Breast epithelium (tissue), 4 donors: ENCODE measurements around the gene ZNF180. TPM values are rescaled to one million over a fixed set of nuclear protein-coding genes. Genes with fewer than 3 reads are reported as not detected.
"Not testable (repeated sequence)": the region's sequence is repeated elsewhere in the genome, so short reads cannot be mapped to it uniquely, and the experiment has no call there.

Source experiments
- DNase-seq, 2 donors: peaks; one replicate each; pipeline ENCODE4 v3.0.0-alpha.2; 2019; ENCODE audit warnings: low spot score in 2 of 2
- H3K27ac ChIP-seq, 2 donors: fragments of 200-600 bp; sonication (generic) in 1 of 2; one replicate each; pipeline ENCODE4 v1.5.1; 2016 to 2019; ENCODE audit warnings: mild to moderate bottlenecking in 1 of 2
- H3K27me3 ChIP-seq, 2 donors: fragments of 200-600 bp; sonication (generic) in 1 of 2; one replicate each; pipeline versions ENCODE4 v1.5.1 to v1.6.0; 2017 to 2019; ENCODE audit warnings: control low read depth in 1 of 2, mild to moderate bottlenecking in 1 of 2
- H3K36me3 ChIP-seq: fragments of 200-600 bp; one replicate; pipeline ENCODE4 v1.5.1; 2019
- H3K4me1 ChIP-seq, 2 donors: fragments of 200-600 bp; sonication (generic); one replicate each; pipeline ENCODE4 v1.5.1; 2016 to 2019; ENCODE audit warnings: control low read depth in 1 of 2
- H3K4me3 ChIP-seq, 3 donors: fragments of 200-600 bp; sonication (generic); 1 replicate in 2 of 3; 2 replicates in 1 of 3; pipeline ENCODE4 v1.5.1; 2016 to 2019; ENCODE audit warnings: mild to moderate bottlenecking in 3 of 3, moderate library complexity in 2 of 3
- H3K9me3 ChIP-seq, 2 donors: fragments of 200-600 bp; sonication (generic) in 1 of 2; one replicate each; pipeline ENCODE4 v1.5.1; 2016 to 2019; ENCODE audit warnings: control low read depth in 1 of 2
- CTCF ChIP-seq, 3 donors: fragments of 450-650 bp; IDR thresholded peaks; one replicate each; pipeline ENCODE4 v1.5.1; 2016 to 2017; ENCODE audit warnings: antibody characterized with exemption in 3 of 3, mild to moderate bottlenecking in 3 of 3, moderate library complexity in 3 of 3
- POLR2A ChIP-seq: fragments of 450-650 bp; IDR thresholded peaks from one replicate; pipeline ENCODE4 v1.6.1; 2016; ENCODE audit warnings: antibody characterized with exemption, mild to moderate bottlenecking, moderate library complexity
- POLR2AphosphoS5 ChIP-seq, 3 donors: sonication (generic); formaldehyde crosslinking; IDR thresholded peaks; one replicate each; pipeline ENCODE4 v1.6.1; 2017; ENCODE audit warnings: antibody characterized with exemption in 3 of 3
- intact Hi-C: fragments of 100-400 bp; cut with DNase I; formaldehyde crosslinking; loops from one replicate; pipeline ENCODE4 v1.15.1; 2023; ENCODE audit warnings: low total_unique reads
- total RNA-seq, 3 donors: library from RNA; depleted of rRNA; stranded (reverse); fragments of >200 nt; gene quantifications; one replicate each; pipeline ENCODE4 v1.1.0, GENCODE V29; 2016

Gene ZNF180
- total RNA-seq, 3 donors from 2014 or later: 9.0 to 28.5 (median 9.8) TPM

GRCh38 chr19:44540736-44541135 lies 40.4 kb upstream of the ZNF180 start:
- intact Hi-C loops: no loop called here
- H3K9me3 ChIP-seq: peaks cover 1 to 3% of the 10 kb centered on the region in 2 donors
- no peaks in the 10 kb centered on the region for H3K36me3 ChIP-seq
- no peak overlapping the region for H3K4me3 ChIP-seq
- no peak for DNase-seq
- H3K27me3 ChIP-seq: peaks cover 0 to 5% of the 10 kb centered on the region in 2 donors
- no peaks in the 10 kb centered on the region for H3K4me1 ChIP-seq
- no peak overlapping the region for H3K27ac ChIP-seq
- TF ChIP-seq CTCF (IDR thresholded peaks at IDR 0.05) (no peak), POLR2AphosphoS5 (IDR thresholded peaks at IDR 0.05) (no peak), POLR2A (no peak)

GRCh38 chr19:44539991-44540390 lies 39.7 kb upstream of the ZNF180 start:
- peaks cover 4 to 10% of the 10 kb centered on the region in 2 donors for H3K9me3 ChIP-seq
- intact Hi-C loops: no loop called here
- no peak overlapping the region for H3K4me3 ChIP-seq
- TF ChIP-seq POLR2A (no peak), POLR2AphosphoS5 (IDR thresholded peaks at IDR 0.05) (no peak), CTCF (IDR thresholded peaks at IDR 0.05) (no peak)
- H3K27ac ChIP-seq: no peak overlapping the region
- no peaks in the 10 kb centered on the region for H3K4me1 ChIP-seq
- DNase-seq: no peak
- no peaks in the 10 kb centered on the region for H3K36me3 ChIP-seq
- peaks cover 0 to 5% of the 10 kb centered on the region in 2 donors for H3K27me3 ChIP-seq

GRCh38 chr19:44539236-44539826 lies 39.0 kb upstream of the ZNF180 start:
- Histone ChIP-seq H3K27me3 (peaks cover 0 to 6% of the 10 kb centered on the region in 2 donors), H3K4me1 (no peaks in the 10 kb centered on the region), H3K9me3 (peaks cover 4 to 10% of the 10 kb centered on the region in 2 donors), H3K27ac (no peak overlapping the region), H3K4me3 (no peak overlapping the region), H3K36me3 (no peaks in the 10 kb centered on the region)
- TF ChIP-seq CTCF (IDR thresholded peaks at IDR 0.05) (no peak), POLR2A (no peak), POLR2AphosphoS5 (IDR thresholded peaks at IDR 0.05) (no peak)
- intact Hi-C loops: no loop called here
- no peak for DNase-seq

- H3K27ac ChIP-seq, DNase-seq, H3K9me3 ChIP-seq, H3K4me1 ChIP-seq, H3K36me3 ChIP-seq, intact Hi-C loops, H3K4me3 ChIP-seq: not testable (repeated sequence)
- H3K27me3 ChIP-seq: peaks cover 0 to 13% of the 10 kb centered on the region in 2 donors
These were observed 35.0 kb upstream of the ZNF180 start for GRCh38 chr19:44535361-44535760.

- H3K36me3 ChIP-seq: no peaks in the 10 kb centered on the region
- H3K27me3 ChIP-seq: peaks cover 0 to 13% of the 10 kb centered on the region in 2 donors
- H3K9me3 ChIP-seq: peaks cover 4 to 10% of the 10 kb centered on the region in 2 donors
- H3K27ac ChIP-seq: no peak overlapping the region
- TF ChIP-seq POLR2A (no peak), POLR2AphosphoS5 (IDR thresholded peaks at IDR 0.05) (no peak), CTCF (IDR thresholded peaks at IDR 0.05) (no peak)
- no peak for DNase-seq
- H3K4me1 ChIP-seq: no peaks in the 10 kb centered on the region
- intact Hi-C loops: no loop called here
- no peak overlapping the region for H3K4me3 ChIP-seq
These were observed 32.5 kb upstream of the ZNF180 start for GRCh38 chr19:44532819-44533218.
